Keratinocyte (primary cell): ENCODE measurements around the gene TMBIM1. TPM values are rescaled to one million over a fixed set of nuclear protein-coding genes. Genes with fewer than 3 reads are reported as not detected.

ENCODE experiments used
- DNase-seq: peaks from one replicate; pipeline ENCODE4 v3.0.0-alpha.2; 2011; ENCODE audit warnings: low read depth, missing footprints, low spot score
- FAIRE-seq: peaks from 2 replicates; lab custom pipeline; 2011; peaks lifted over from hg19 to GRCh38; lab: Jason Lieb, UNC
- H2AFZ ChIP-seq: 2 replicates; pipeline ENCODE4 v1.6.0; 2012; ENCODE audit warnings: low read length, control low read depth, inconsistent platforms; ENCODE audit not compliant: control insufficient read depth
- H3K27ac ChIP-seq: 2 replicates; pipeline ENCODE4 v1.5.1; 2011; ENCODE audit warnings: low read length; ENCODE audit not compliant: control insufficient read depth, insufficient read depth
- H3K27me3 ChIP-seq: 3 replicates; pipeline ENCODE4 v1.6.0; 2011; ENCODE audit warnings: low read length; ENCODE audit not compliant: control insufficient read depth, insufficient read depth; ENCODE audit errors: extremely low read depth
- H3K36me3 ChIP-seq, 2 experiments: 2 replicates in 1 of 2; 3 replicates in 1 of 2; pipeline ENCODE4 v1.5.1; 2011; ENCODE audit warnings: low read length in 2 of 2, mild to moderate bottlenecking in 1 of 2; ENCODE audit not compliant: control insufficient read depth in 2 of 2, insufficient read depth in 2 of 2; ENCODE audit errors: extremely low read depth in 1 of 2
- H3K4me1 ChIP-seq: 3 replicates; pipeline ENCODE4 v1.5.1; 2011; ENCODE audit warnings: low read length; ENCODE audit not compliant: control insufficient read depth, insufficient read depth; ENCODE audit errors: extremely low read depth
- H3K4me2 ChIP-seq: 3 replicates; pipeline ENCODE4 v1.6.0; 2011; ENCODE audit warnings: low read depth, low read length; ENCODE audit not compliant: control insufficient read depth, insufficient read depth; ENCODE audit errors: extremely low read depth
- H3K4me3 ChIP-seq, 3 experiments: fragments of 200-600 bp in 1 of 3; sonication (generic) in 1 of 3; 2 replicates in 2 of 3; 3 replicates in 1 of 3; pipeline ENCODE4 v1.5.1; 2011 to 2016; ENCODE audit warnings: low read length in 3 of 3, mild to moderate bottlenecking in 3 of 3, control low read depth in 2 of 3, inconsistent platforms in 1 of 3, low read depth in 1 of 3, mixed read lengths in 1 of 3, mixed run types in 1 of 3, moderate library complexity in 1 of 3; ENCODE audit not compliant: control insufficient read depth in 2 of 3, insufficient read depth in 2 of 3; ENCODE audit errors: extremely low read depth in 1 of 3
- H3K79me2 ChIP-seq: 2 replicates; pipeline ENCODE4 v1.6.0; 2012; ENCODE audit warnings: low read length; ENCODE audit not compliant: control insufficient read depth, insufficient read depth
- H3K9ac ChIP-seq: 3 replicates; pipeline ENCODE4 v1.6.0; 2011; ENCODE audit warnings: low read length; ENCODE audit not compliant: control insufficient read depth, insufficient read depth; ENCODE audit errors: extremely low read depth
- H3K9me1 ChIP-seq: 3 replicates; pipeline ENCODE4 v1.6.0; 2011; ENCODE audit warnings: low read length; ENCODE audit not compliant: control insufficient read depth, insufficient read depth; ENCODE audit errors: extremely low read depth
- H3K9me3 ChIP-seq: 2 replicates; pipeline ENCODE4 v1.5.1; 2012; ENCODE audit warnings: low read depth, low read length; ENCODE audit not compliant: control insufficient read depth
- H4K20me1 ChIP-seq: 3 replicates; pipeline ENCODE4 v1.6.0; 2011; ENCODE audit warnings: low read length; ENCODE audit not compliant: control insufficient read depth, insufficient read depth; ENCODE audit errors: extremely low read depth
- EZH2 ChIP-seq: IDR thresholded peaks from one replicate; pipeline ENCODE4 v1.6.1; 2012; ENCODE audit warnings: inconsistent platforms, mild to moderate bottlenecking, low read length, moderate library complexity
- dilution Hi-C: fragments of 300-500 bp; cut with MboI; formaldehyde crosslinking; loops from one replicate; pipeline ENCODE4 v1.7.0; 2020; ENCODE audit warnings: low sequenced_read_pairs; ENCODE audit not compliant: extremely low pct_ligation_motif_present
- polyA plus RNA-seq, 5 experiments: library from polyadenylated mRNA; depleted of rRNA in 3 of 5; stranded (reverse) in 3 of 5; stranded (forward) in 1 of 5; unstranded in 1 of 5; fragments of >200 nt; gene quantifications; 1 replicate in 1 of 5; 2 replicates in 3 of 5; 3 replicates in 1 of 5; pipeline versions ENCODE4 v1.2.1 to v1.2.3, GENCODE V29; 2011 to 2012; ENCODE audit warnings: missing spikeins in 2 of 5, low read depth in 1 of 5, low replicate concordance in 1 of 5
- TF ChIP-seq, protein P1 (sequence below), 3 experiments: IDR thresholded peaks in 1 of 3; conservative IDR thresholded peaks in 1 of 3; optimal IDR thresholded peaks in 1 of 3; 2 replicates in 2 of 3; 3 replicates in 1 of 3; pipeline versions ENCODE3 to v1.5.1; 2011; ENCODE audit warnings: low read length in 3 of 3, mild to moderate bottlenecking in 3 of 3, moderate library complexity in 2 of 3, control low read depth in 1 of 3, inconsistent platforms in 1 of 3; ENCODE audit not compliant: insufficient read depth in 2 of 3; ENCODE audit errors: extremely low read depth in 1 of 3

TMBIM1 gene
- polyA plus RNA-seq, 1 donor (not counting 4 experiments of a cell fraction or from before 2014, with no cell fraction given), result 609 TPM

DNA sequence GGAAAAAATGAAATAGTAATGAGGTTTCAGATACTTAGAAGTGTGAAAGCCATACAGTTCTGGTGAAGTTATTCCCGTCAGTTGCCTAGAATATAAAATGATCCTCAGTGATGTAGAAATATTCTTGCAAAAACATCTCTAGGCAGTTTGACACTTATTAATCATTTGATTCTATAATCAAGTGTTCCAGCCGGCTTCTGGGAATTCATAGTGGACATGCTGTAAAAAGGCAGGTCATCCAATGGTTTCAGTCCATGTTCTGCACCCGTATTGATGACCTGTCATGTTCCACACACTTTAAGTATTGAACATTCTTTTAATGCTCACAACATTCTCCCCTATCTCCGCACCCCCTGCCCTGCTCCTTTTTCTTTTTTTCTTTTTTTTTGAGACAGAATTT, 55.5 kb downstream of the TMBIM1 start:
- FAIRE-seq (no peak), DNase-seq (no peak)
- H3K27me3 ChIP-seq, result no peaks in the 10 kb centered on the region
- no peak overlapping the region for H2AFZ ChIP-seq
- H3K27ac ChIP-seq, result no peak overlapping the region
- no peak overlapping the region for H3K4me2 ChIP-seq
- H3K79me2 ChIP-seq, result peaks cover 64% of the 10 kb centered on the region
- H4K20me1 ChIP-seq, result peaks cover 8% of the 10 kb centered on the region
- no peak overlapping the region for H3K9ac ChIP-seq
- no peaks in the 10 kb centered on the region for H3K9me3 ChIP-seq
- H3K4me1 ChIP-seq, result no peaks in the 10 kb centered on the region
- dilution Hi-C loops, result no loop called here
- H3K4me3 ChIP-seq, result no peak overlapping the region
- TF ChIP-seq EZH2, result no peak
- TF ChIP-seq, protein P1, sequence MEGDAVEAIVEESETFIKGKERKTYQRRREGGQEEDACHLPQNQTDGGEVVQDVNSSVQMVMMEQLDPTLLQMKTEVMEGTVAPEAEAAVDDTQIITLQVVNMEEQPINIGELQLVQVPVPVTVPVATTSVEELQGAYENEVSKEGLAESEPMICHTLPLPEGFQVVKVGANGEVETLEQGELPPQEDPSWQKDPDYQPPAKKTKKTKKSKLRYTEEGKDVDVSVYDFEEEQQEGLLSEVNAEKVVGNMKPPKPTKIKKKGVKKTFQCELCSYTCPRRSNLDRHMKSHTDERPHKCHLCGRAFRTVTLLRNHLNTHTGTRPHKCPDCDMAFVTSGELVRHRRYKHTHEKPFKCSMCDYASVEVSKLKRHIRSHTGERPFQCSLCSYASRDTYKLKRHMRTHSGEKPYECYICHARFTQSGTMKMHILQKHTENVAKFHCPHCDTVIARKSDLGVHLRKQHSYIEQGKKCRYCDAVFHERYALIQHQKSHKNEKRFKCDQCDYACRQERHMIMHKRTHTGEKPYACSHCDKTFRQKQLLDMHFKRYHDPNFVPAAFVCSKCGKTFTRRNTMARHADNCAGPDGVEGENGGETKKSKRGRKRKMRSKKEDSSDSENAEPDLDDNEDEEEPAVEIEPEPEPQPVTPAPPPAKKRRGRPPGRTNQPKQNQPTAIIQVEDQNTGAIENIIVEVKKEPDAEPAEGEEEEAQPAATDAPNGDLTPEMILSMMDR (optimal IDR thresholded peaks at IDR 0.05 in 1 of 3, IDR thresholded peaks at IDR 0.05 in 1 of 3, conservative IDR thresholded peaks at IDR 0.05 in 1 of 3; ENCODE audit: extremely low read depth in 1 of 3, insufficient read depth in 2 of 3, low read length in 3 of 3), result no peak
- no peaks in the 10 kb centered on the region for H3K9me1 ChIP-seq
- H3K36me3 ChIP-seq, result peaks cover 40 to 51% of the 10 kb centered on the region in 2 experiments

DNA sequence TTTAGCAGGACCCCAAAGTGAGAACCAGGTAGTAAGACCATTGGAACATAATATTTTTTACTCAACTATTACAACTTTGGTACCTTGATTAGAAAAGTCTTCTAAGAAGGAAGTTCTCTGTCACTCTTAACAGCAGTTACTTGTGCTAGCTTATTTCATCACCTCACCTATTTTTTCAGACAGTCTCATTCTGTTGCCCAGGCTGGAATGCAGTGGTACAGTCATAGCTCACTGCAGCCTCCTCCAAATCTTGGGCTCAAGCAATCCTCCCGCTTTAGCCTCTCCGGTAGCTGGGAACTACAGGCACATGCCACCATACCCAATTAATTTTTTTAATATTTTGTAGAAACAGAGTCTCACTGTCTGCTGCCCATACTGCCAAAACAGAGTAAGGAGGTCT, 57.3 kb downstream of the TMBIM1 start:
- no peak overlapping the region for H2AFZ ChIP-seq
- no peak overlapping the region for H3K4me3 ChIP-seq
- no peaks in the 10 kb centered on the region for H3K9me1 ChIP-seq
- peaks cover 39 to 62% of the 10 kb centered on the region in 2 experiments for H3K36me3 ChIP-seq
- peaks cover 23% of the 10 kb centered on the region for H4K20me1 ChIP-seq
- H3K27me3 ChIP-seq, result no peaks in the 10 kb centered on the region
- no peak overlapping the region for H3K4me2 ChIP-seq
- no peak overlapping the region for H3K27ac ChIP-seq
- dilution Hi-C loops, result no loop called here
- no peaks in the 10 kb centered on the region for H3K9me3 ChIP-seq
- DNase-seq (no peak), FAIRE-seq (no peak)
- TF ChIP-seq, protein P1 (optimal IDR thresholded peaks at IDR 0.05 in 1 of 3, IDR thresholded peaks at IDR 0.05 in 1 of 3, conservative IDR thresholded peaks at IDR 0.05 in 1 of 3; ENCODE audit: extremely low read depth in 1 of 3, insufficient read depth in 2 of 3, low read length in 3 of 3), result no peak
- no peak for TF ChIP-seq EZH2
- peaks cover 68% of the 10 kb centered on the region for H3K79me2 ChIP-seq
- no peak overlapping the region for H3K9ac ChIP-seq
- H3K4me1 ChIP-seq, result peaks cover 7% of the 10 kb centered on the region
